CD4-positive, CD25-positive, alpha-beta regulatory T cell (primary cell): ENCODE results near the gene RPS2. TPM values are rescaled to one million over a fixed set of nuclear protein-coding genes. Genes with fewer than 3 reads are reported as not detected.

Experiments
- ATAC-seq, 2 donors: fragments of 150-1000 bp; cut with Tn5 transposase; one replicate each; pipeline ENCODE4 v1.10.0; 2021; ENCODE audit warnings: low read depth in 2 of 2, moderate number of reproducible peaks in 2 of 2, moderate library complexity in 1 of 2
- DNase-seq, 3 donors: peaks; one replicate each; pipeline versions ENCODE4 v3.0.0 to v3.0.0-alpha.2; 2012 to 2022; ENCODE audit warnings: mixed read lengths in 1 of 3
- H3K27ac ChIP-seq: one replicate; pipeline ENCODE4 v1.7.0; 2013; ENCODE audit warnings: mild to moderate bottlenecking, low read length; ENCODE audit not compliant: insufficient read depth, poor library complexity, severe bottlenecking
- H3K27me3 ChIP-seq: one replicate; pipeline ENCODE4 v1.7.0; 2013; ENCODE audit warnings: low read length; ENCODE audit not compliant: control insufficient read depth, insufficient read depth
- H3K36me3 ChIP-seq: one replicate; pipeline ENCODE4 v1.7.0; 2013; ENCODE audit warnings: mild to moderate bottlenecking, low read length, moderate library complexity; ENCODE audit not compliant: control insufficient read depth, insufficient read depth
- H3K4me1 ChIP-seq: 2 replicates; pipeline ENCODE4 v1.7.0; 2013; ENCODE audit warnings: mild to moderate bottlenecking, low read length; ENCODE audit not compliant: insufficient read depth, control insufficient read depth, poor library complexity, severe bottlenecking
- H3K4me3 ChIP-seq: one replicate; pipeline ENCODE4 v1.7.0; 2013; ENCODE audit warnings: low read depth, mild to moderate bottlenecking, low read length, moderate library complexity
- H3K9me3 ChIP-seq, 2 experiments: 1 replicate in 1 of 2; 2 replicates in 1 of 2; pipeline ENCODE4 v1.7.0; 2013; ENCODE audit warnings: low read length in 2 of 2, mild to moderate bottlenecking in 1 of 2, moderate library complexity in 1 of 2; ENCODE audit not compliant: control insufficient read depth in 2 of 2
- H3K27ac Mint-ChIP-seq, 3 donors: one replicate each; pipeline ENCODE4 v1.8.0; 2020 to 2022; ENCODE audit warnings: mild to moderate bottlenecking in 3 of 3, mixed read lengths in 3 of 3, moderate library complexity in 2 of 3
- H3K27me3 Mint-ChIP-seq: one replicate; pipeline ENCODE4 v1.8.0; 2022; ENCODE audit warnings: mild to moderate bottlenecking, mixed read lengths
- H3K36me3 Mint-ChIP-seq: one replicate; pipeline ENCODE4 v1.8.0; 2020; ENCODE audit warnings: mixed read lengths
- H3K4me1 Mint-ChIP-seq, 4 donors: one replicate each; pipeline ENCODE4 v1.8.0; 2020 to 2022; ENCODE audit warnings: mixed read lengths in 4 of 4, mild to moderate bottlenecking in 1 of 4
- H3K4me3 Mint-ChIP-seq, 4 donors: one replicate each; pipeline ENCODE4 v1.8.0; 2020 to 2022; ENCODE audit warnings: mild to moderate bottlenecking in 4 of 4, mixed read lengths in 4 of 4, moderate library complexity in 3 of 4
- H3K9me3 Mint-ChIP-seq, 7 donors: one replicate each; pipeline ENCODE4 v1.8.0; 2020 to 2022; ENCODE audit warnings: mixed read lengths in 7 of 7, mild to moderate bottlenecking in 3 of 7, moderate library complexity in 2 of 7
- polyA plus RNA-seq, 4 donors: library from polyadenylated mRNA; unstranded; fragments of 300-500 nt; fragmentation: Illumina TruSeq; gene quantifications; one replicate each; pipeline ENCODE4 v1.2.3, GENCODE V29; 2021
- total RNA-seq: library from RNA; stranded (reverse); gene quantifications from one replicate; pipeline ENCODE4 v1.2.3, GENCODE V29; 2022

The RPS2 gene
- total and polyA plus RNA-seq, 5 donors from 2014 or later = 2,223 to 6,441 (median 4,859) TPM

DNA sequence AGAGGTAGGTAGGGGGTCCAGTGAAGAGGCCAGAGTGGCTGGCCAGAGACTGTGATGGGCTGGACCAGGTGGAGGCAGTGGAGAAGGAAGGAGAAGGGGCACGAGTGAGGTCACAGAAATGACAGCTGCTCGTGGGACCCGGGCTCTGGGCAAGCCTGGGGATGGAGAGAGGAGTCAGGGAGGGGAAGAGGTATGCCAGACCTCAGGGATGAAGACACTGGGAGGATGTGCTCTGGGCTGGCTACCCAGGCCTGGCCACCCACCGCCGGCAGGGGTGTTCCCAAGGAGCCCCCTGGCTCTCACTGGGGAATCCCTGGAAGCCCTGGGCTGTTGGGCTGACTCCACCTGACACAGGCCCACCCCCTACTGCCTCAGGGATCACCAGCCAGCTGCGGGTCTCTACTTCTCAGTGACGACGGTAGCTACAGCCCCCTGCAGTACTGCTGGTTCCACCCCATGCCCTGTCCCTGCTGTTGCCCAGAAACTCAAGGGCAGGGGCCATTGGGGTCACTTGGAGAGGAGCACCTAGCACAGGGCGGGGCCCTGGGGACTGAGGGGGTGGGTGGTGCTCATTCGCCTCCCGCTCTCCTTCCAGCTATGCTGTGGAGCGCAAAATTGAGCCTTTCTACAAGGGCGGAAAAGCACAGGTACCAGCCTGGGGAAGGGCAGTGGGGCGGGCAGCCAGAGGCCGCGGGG is 9.0 kb upstream of the RPS2 start:
- peaks cover 6% of the 10 kb centered on the region for H3K36me3 Mint-ChIP-seq
- Histone ChIP-seq H3K27me3 (no peaks in the 10 kb centered on the region), H3K4me3 (no peak overlapping the region), H3K4me1 (peaks cover 24% of the 10 kb centered on the region), H3K9me3 (no peaks in the 10 kb centered on the region), H3K36me3 (peaks cover 33% of the 10 kb centered on the region), H3K27ac (no peak overlapping the region)
- no peaks in the 10 kb centered on the region for H3K9me3 Mint-ChIP-seq
- DNase-seq (no peak), ATAC-seq (no peak)
- peaks cover 14% of the 10 kb centered on the region for H3K27me3 Mint-ChIP-seq
- no peak overlapping the region for H3K27ac Mint-ChIP-seq
- peak overlapping the region; percentile 27 to 96 (median 50) for H3K4me3 Mint-ChIP-seq
- peaks cover 6 to 31% (median 11%) of the 10 kb centered on the region in 4 donors for H3K4me1 Mint-ChIP-seq

DNA sequence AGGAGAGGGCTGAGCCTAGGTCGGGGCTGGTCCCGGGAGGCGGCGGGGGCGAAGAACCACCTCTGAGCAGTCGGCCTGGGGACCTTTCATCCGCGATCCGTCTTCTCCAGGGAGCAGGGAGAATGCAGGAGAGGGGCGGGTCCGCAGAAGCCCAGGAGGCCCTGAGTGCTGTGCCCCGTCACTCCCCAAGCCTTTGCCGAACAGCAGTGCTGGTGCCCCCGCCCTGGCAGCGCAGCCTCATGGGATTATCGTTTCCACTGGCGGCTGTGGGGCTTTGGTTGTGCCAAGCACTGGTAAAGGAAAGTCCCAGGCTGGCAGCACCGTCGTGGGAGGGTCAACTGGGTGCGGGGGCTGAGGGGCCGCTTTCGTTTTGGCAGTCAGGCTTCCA is 7.9 kb upstream of the RPS2 start:
- Mint-ChIP-seq H3K27me3 (peaks cover 14% of the 10 kb centered on the region), H3K36me3 (peaks cover 6% of the 10 kb centered on the region), H3K27ac (peak overlapping the region in 1 of 3 donors; percentile 94), H3K4me3 (peak overlapping the region; percentile 91 to 98 (median 96)), H3K9me3 (no peaks in the 10 kb centered on the region), H3K4me1 (peaks cover 6 to 31% (median 11%) of the 10 kb centered on the region in 4 donors)
- Histone ChIP-seq H3K4me1 (peaks cover 24% of the 10 kb centered on the region), H3K9me3 (no peaks in the 10 kb centered on the region), H3K27ac (peak overlapping the region; percentile 92), H3K4me3 (no peak overlapping the region), H3K27me3 (no peaks in the 10 kb centered on the region), H3K36me3 (peaks cover 23% of the 10 kb centered on the region)
- DNase-seq = no peak
- ATAC-seq = no peak

GRCh38 chr16:1971796-1972489 is 7.3 kb upstream of the RPS2 start, which contains the start of gene TBL3:
TBL3 (plus strand) TSS chr16:1972053; CDS start chr16:1972165, 112 bp downstream.
- peak within 1 kb of the TSS; percentile 92 for H3K27ac ChIP-seq
- peak within 1 kb of the TSS; percentile 81 for H3K4me3 ChIP-seq
- peaks cover 24% of the 10 kb centered on the region for H3K4me1 ChIP-seq
- Mint-ChIP-seq H3K9me3 (no peaks in the 10 kb centered on the region), H3K36me3 (peaks cover 6% of the 10 kb centered on the region), H3K4me3 (peak within 1 kb of the TSS; percentile 91 to 98 (median 96)), H3K27ac (peak within 1 kb of the TSS; percentile 94 to 99 (median 98)), H3K27me3 (peaks cover 14% of the 10 kb centered on the region), H3K4me1 (peaks cover 6 to 31% (median 11%) of the 10 kb centered on the region in 4 donors)
- no peaks in the 10 kb centered on the region for H3K27me3 ChIP-seq
- H3K9me3 ChIP-seq = no peaks in the 10 kb centered on the region
- peak; percentile 97 to 98 for ATAC-seq
- DNase-seq = peak; percentile 95 to 98 (median 98)
- H3K36me3 ChIP-seq = peaks cover 21% of the 10 kb centered on the region

DNA sequence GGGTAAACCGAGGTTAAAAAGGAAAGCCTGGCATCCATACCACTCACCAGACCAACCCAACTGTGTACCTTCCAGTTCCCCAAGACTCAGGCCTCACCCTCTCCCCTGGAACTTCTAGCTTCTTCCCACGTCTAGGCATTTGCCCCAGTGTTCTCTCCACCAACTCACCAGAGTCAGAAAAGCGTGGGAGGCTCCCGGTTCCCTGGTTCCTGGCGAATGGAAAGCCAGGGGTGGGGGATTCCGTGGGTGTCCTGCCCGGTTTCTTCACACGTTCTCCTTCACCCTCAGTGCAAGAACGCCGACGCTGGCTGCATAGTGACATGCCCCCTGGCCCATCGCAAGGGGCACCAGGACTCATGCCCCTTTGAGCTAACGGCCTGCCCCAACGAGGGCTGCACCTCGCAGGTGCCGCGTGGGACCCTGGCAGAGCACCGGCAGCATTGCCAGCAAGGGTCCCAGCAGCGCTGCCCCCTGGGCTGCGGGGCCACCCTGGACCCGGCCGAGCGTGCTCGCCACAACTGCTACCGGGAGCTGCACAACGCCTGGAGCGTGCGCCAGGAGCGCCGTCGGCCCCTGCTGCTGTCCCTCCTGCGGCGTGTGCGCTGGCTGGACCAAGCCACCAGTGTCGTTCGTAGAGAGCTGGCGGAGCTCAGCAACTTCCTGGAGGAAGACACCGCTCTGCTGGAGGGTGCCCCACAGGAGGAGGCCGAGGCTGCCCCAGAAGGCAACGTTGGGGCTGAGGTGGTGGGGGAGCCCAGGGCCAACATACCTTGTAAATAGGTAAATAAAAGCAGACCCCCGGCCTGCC is 3.7 kb upstream of the RPS2 start:
- DNase-seq = no peak
- H3K36me3 Mint-ChIP-seq = peaks cover 8% of the 10 kb centered on the region
- Histone ChIP-seq H3K27me3 (no peaks in the 10 kb centered on the region), H3K27ac (no peak overlapping the region), H3K36me3 (no peaks in the 10 kb centered on the region), H3K4me3 (no peak overlapping the region), H3K9me3 (no peaks in the 10 kb centered on the region), H3K4me1 (peaks cover 44% of the 10 kb centered on the region)
- H3K9me3 Mint-ChIP-seq = peaks cover 0 to 1% (median 0%) of the 10 kb centered on the region in 7 donors
- no peak overlapping the region for H3K27ac Mint-ChIP-seq
- peak overlapping the region in 2 of 4 donors; percentile 35 to 82 for H3K4me3 Mint-ChIP-seq
- H3K4me1 Mint-ChIP-seq = peaks cover 6 to 44% (median 23%) of the 10 kb centered on the region in 4 donors
- peaks cover 17% of the 10 kb centered on the region for H3K27me3 Mint-ChIP-seq
- ATAC-seq = no peak

DNA sequence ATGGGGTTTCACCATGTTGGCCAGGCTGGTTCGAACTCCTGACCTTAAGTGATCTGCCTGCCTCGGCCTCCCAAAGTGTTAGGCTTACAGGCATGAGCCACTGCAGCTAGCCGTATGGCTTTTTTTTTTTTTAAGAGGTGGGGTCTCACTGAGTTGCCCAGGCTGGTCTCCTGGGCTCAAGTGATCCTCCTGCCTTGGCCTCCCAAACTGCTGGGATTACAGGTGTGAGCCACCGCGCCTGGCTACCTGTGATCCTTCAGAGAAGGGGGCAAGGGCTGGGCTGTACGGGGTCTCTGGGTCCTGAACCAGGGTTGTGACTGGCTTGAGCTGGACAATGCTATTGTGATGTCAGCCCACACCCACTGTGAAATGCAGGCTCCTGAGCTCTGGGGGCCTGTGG is 1.8 kb upstream of the RPS2 start, which contains the start of gene RNF151:
TSS of gene RNF151 (plus strand) at position 397 of the 400 bp plus-strand sequence. CDS start 26 bp downstream, outside the sequence.
- Mint-ChIP-seq H3K36me3 (peaks cover 13% of the 10 kb centered on the region), H3K27me3 (peaks cover 6% of the 10 kb centered on the region), H3K27ac (peak within 1 kb of the TSS; percentile 69 to 97 (median 97)), H3K4me3 (peak within 1 kb of the TSS; percentile 94 to 97 (median 96)), H3K9me3 (peaks cover 0 to 3% (median 0%) of the 10 kb centered on the region in 7 donors), H3K4me1 (peaks cover 3 to 47% (median 25%) of the 10 kb centered on the region in 4 donors)
- DNase-seq (no peak), ATAC-seq (no peak)
- Histone ChIP-seq H3K36me3 (peaks cover 14% of the 10 kb centered on the region), H3K9me3 (no peaks in the 10 kb centered on the region), H3K4me1 (peaks cover 38% of the 10 kb centered on the region), H3K4me3 (peak within 1 kb of the TSS; percentile 71), H3K27me3 (no peaks in the 10 kb centered on the region), H3K27ac (peak within 1 kb of the TSS; percentile 98)

DNA sequence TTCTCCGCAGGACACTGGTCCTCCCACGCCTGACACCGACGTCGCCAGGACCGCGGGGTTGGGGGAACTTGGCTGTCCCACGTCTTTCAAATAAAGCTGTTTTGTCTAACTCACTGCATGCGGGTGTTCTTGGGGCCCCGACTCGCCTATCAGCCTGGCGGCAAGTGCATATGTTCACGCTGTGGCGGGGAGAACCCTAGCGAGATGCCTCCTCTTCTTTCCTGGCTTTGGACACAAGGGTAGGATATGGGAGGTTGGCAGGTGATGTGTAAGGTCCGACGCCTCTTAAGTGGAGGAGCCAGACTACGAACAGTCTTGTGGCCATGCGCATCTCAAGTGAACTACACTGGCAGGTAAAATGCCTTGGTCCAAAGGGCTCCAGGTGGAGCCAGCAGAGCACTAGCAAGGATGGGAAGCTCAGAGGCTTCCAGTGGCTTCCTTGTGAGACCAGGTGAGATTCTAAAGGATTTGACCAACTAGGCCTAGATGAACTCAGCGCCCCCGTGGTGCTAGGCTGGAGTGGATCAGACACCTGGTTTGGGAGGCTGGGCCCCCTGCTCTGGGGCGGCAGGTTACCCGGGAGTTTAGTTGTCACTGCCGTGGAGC is 873 bp upstream of the RPS2 start:
- Histone ChIP-seq H3K4me1 (peaks cover 39% of the 10 kb centered on the region), H3K27me3 (no peaks in the 10 kb centered on the region), H3K27ac (peak overlapping the region; percentile 98), H3K36me3 (peaks cover 16% of the 10 kb centered on the region), H3K9me3 (no peaks in the 10 kb centered on the region), H3K4me3 (peak overlapping the region; percentile 71)
- Mint-ChIP-seq H3K9me3 (peaks cover 0 to 3% (median 0%) of the 10 kb centered on the region in 7 donors), H3K4me3 (peak overlapping the region; percentile 94 to 97 (median 96)), H3K4me1 (peaks cover 8 to 48% (median 27%) of the 10 kb centered on the region in 4 donors), H3K27ac (peak overlapping the region; percentile 70 to 97 (median 97)), H3K27me3 (peaks cover 6% of the 10 kb centered on the region), H3K36me3 (peaks cover 18% of the 10 kb centered on the region)
- no peak for ATAC-seq
- peak in 2 of 3 donors; percentile 29 to 34 for DNase-seq
